Prostate gland (tissue), 2 donors: Measurements from ENCODE around the gene PRDM10. TPM values are rescaled to one million over a fixed set of nuclear protein-coding genes. Genes with fewer than 3 reads are reported as not detected.

Experiments used
- DNase-seq: peaks from one replicate; pipeline ENCODE4 v3.0.0-alpha.2; 2019; ENCODE audit warnings: low spot score
- H3K27ac ChIP-seq, 2 donors: fragments of 200-600 bp; sonication (generic); 2 replicates each; pipeline ENCODE4 v1.5.1; 2017 to 2019
- H3K27me3 ChIP-seq: fragments of 200-600 bp; sonication (generic); replicated peaks from 2 replicates; pipeline ENCODE4 v1.5.1; 2019; ENCODE audit not compliant: insufficient read depth
- H3K36me3 ChIP-seq, 2 donors: fragments of 200-600 bp; sonication (generic); 1 replicate in 1 of 2; 2 replicates in 1 of 2; pipeline versions ENCODE4 v1.5.1 to v1.8.1; 2017 to 2019
- H3K4me1 ChIP-seq: fragments of 200-600 bp; sonication (generic); replicated peaks from 2 replicates; pipeline ENCODE4 v1.5.1; 2019
- H3K4me3 ChIP-seq, 2 donors: fragments of 200-600 bp; sonication (generic); 2 replicates each; pipeline ENCODE4 v1.5.1; 2017 to 2019
- H3K9me3 ChIP-seq: fragments of 200-600 bp; sonication (generic); 2 replicates; pipeline ENCODE4 v1.5.1; 2017
- CTCF ChIP-seq, 4 experiments: fragments of 200-600 bp in 2 of 4; fragments of 450-650 bp in 2 of 4; sonication (generic) in 2 of 4; IDR thresholded peaks; 1 replicate in 3 of 4; 2 replicates in 1 of 4; pipeline ENCODE4 v1.5.1; 2016 to 2019; ENCODE audit warnings: antibody characterized with exemption in 4 of 4, mild to moderate bottlenecking in 2 of 4, moderate library complexity in 2 of 4
- POLR2A ChIP-seq: fragments of 450-650 bp; IDR thresholded peaks from one replicate; pipeline ENCODE4 v1.6.1; 2016; ENCODE audit warnings: antibody characterized with exemption, mild to moderate bottlenecking
- POLR2AphosphoS5 ChIP-seq: sonication (generic); formaldehyde crosslinking; IDR thresholded peaks from one replicate; pipeline ENCODE4 v1.6.1; 2017; ENCODE audit warnings: antibody characterized with exemption
- WGBS: methylation state at CpG from one replicate; pipeline ENCODE4 v1.1.5; 2018; 5-methylcytosine and 5-hydroxymethylcytosine counted together
- intact Hi-C: fragments of 100-400 bp; cut with DNase I; formaldehyde crosslinking; loops from one replicate; pipeline ENCODE4 v1.14.2; 2022
- total RNA-seq, 2 donors: library from RNA; depleted of rRNA; stranded (reverse); fragments of >200 nt; gene quantifications; one replicate each; pipeline ENCODE4 v1.1.0, GENCODE V29; 2016

The PRDM10 gene
- total RNA-seq, 2 donors from 2014 or later, result 7.0 to 7.7 TPM

- intact Hi-C loops, result no loop called here
- WGBS, result 98% methylated on average over 3 of the region's 3 CpGs
- Histone ChIP-seq H3K36me3 (no peaks in the 10 kb centered on the region), H3K4me3 (no peak overlapping the region), H3K4me1 (no peaks in the 10 kb centered on the region), H3K27me3 (no peaks in the 10 kb centered on the region), H3K27ac (no peak overlapping the region), H3K9me3 (no peaks in the 10 kb centered on the region)
- no peak for DNase-seq
- no peak for TF ChIP-seq POLR2A
- no peak for TF ChIP-seq POLR2AphosphoS5
- TF ChIP-seq CTCF (IDR thresholded peaks at IDR 0.05), result no peak
Measured at GRCh38 chr11:129987950-129988349, 14.7 kb downstream of the PRDM10 start.

DNA sequence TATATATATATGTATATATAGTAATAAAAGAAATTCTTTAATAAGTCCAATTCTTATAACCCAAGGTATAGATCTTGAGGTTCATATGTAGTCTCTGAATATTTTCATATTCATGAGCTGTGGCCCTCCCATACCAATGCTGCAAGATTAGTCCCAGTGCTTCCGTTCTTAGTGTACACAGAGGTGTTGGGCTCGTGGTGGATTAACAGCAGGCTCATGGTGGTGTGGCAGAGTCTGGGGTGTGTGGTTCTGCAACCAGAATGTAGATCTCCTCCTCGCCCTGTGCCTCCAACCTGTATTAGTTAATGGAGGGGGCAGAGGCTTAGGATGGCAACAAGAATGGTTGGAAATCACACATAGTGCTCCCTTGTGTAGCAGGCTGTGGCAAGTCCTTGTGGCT is 16.8 kb downstream of the PRDM10 start:
- DNase-seq, result no peak
- H3K27me3 ChIP-seq, result no peaks in the 10 kb centered on the region
- H3K36me3 ChIP-seq, result no peaks in the 10 kb centered on the region
- no peaks in the 10 kb centered on the region for H3K9me3 ChIP-seq
- H3K27ac ChIP-seq, result no peak overlapping the region
- TF ChIP-seq POLR2A, result no peak
- no peak for TF ChIP-seq POLR2AphosphoS5
- no peak for TF ChIP-seq CTCF (IDR thresholded peaks at IDR 0.05)
- intact Hi-C loops, result no loop called here
- H3K4me3 ChIP-seq, result no peak overlapping the region
- 96% methylated on average over 3 of the region's 3 CpGs for WGBS
- no peaks in the 10 kb centered on the region for H3K4me1 ChIP-seq

DNA sequence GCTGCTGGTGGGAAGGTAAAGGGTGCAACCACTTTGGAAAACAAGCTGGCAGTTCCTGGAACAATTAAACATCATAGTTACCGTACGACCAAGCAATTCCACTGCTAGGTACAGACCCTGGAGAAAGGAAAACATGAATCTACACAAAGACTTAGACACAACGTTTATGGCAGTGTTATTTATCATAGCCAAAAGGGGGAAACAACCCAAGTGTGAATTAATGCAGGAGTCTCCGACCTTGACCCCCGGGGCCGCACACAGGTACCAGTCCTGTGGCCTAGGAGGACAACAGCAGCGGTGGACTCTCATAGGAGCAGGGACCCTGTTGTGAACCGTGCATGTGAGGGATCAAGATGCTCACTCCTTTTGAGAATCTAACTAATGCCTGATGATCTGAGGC is 22.5 kb downstream of the PRDM10 start:
- Histone ChIP-seq H3K27me3 (no peaks in the 10 kb centered on the region), H3K4me1 (no peaks in the 10 kb centered on the region), H3K36me3 (no peaks in the 10 kb centered on the region), H3K4me3 (no peak overlapping the region), H3K27ac (no peak overlapping the region), H3K9me3 (no peaks in the 10 kb centered on the region)
- 83% methylated on average over 8 of the region's 8 CpGs for WGBS
- intact Hi-C loops, result no loop called here
- TF ChIP-seq POLR2AphosphoS5 (no peak), POLR2A (no peak), CTCF (IDR thresholded peaks at IDR 0.05) (no peak)
- no peak for DNase-seq

DNA sequence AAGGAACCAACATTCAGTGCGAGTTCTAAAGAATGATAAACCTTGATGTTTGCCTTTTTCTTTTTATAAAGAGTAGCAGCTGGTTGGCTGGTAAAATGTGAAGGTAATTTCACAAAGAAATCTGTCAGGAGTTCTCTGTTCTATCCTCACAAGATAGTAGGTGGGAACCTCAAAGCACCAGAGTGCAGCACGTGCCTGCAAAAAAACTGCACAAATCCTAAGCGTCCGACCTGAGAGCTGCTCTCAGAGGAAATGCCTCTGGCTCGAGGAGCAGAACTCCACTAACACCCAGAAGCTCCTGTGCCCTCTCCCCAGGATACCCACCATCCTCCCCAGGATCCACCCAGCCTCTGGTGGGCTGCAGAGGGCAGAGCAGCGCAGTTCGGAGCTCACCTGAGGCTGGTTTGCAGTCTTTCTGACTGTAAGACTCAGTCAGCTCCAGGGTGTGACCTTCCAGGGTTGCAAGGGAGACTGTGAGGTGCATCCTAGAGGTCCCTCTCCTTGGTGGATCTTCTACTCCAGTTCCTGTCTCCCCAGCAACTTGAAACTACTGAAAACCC is 23.5 kb downstream of the PRDM10 start:
- H3K27ac ChIP-seq, result no peak overlapping the region
- no peak for TF ChIP-seq POLR2AphosphoS5
- no peak for TF ChIP-seq POLR2A
- TF ChIP-seq CTCF (IDR thresholded peaks at IDR 0.05), result no peak
- no peaks in the 10 kb centered on the region for H3K4me1 ChIP-seq
- H3K27me3 ChIP-seq, result no peaks in the 10 kb centered on the region
- H3K9me3 ChIP-seq, result no peaks in the 10 kb centered on the region
- no peak overlapping the region for H3K4me3 ChIP-seq
- no peak for DNase-seq
- 65% methylated on average over 7 of the region's 7 CpGs for WGBS
- no peaks in the 10 kb centered on the region for H3K36me3 ChIP-seq
- intact Hi-C loops, result no loop called here

DNA sequence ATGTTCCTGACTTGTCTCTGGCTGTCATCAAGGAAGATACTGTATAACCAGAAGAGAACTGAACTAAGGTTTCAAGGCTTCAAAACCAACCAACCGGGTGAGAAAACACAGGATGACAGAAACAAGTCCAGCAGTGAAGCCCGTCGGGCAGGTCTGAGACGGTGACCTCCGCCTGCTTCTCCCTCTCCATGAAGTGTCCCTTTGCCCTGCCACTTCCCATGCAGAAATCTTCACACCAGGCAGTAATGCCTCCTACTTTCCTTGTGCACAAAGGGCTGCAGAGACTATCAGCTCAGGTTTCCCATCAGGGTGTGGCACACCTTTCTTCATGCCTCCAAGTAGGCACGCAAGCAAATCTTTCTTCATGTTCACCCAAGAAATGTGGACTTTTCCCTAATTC is 24.2 kb downstream of the PRDM10 start:
- H3K27ac ChIP-seq, result no peak overlapping the region
- no peak for TF ChIP-seq POLR2AphosphoS5
- no peak for TF ChIP-seq CTCF (IDR thresholded peaks at IDR 0.05)
- TF ChIP-seq POLR2A, result no peak
- H3K27me3 ChIP-seq, result no peaks in the 10 kb centered on the region
- WGBS, result 92% methylated on average over 6 of the region's 6 CpGs
- H3K4me3 ChIP-seq, result no peak overlapping the region
- no peaks in the 10 kb centered on the region for H3K4me1 ChIP-seq
- intact Hi-C loops, result no loop called here
- H3K9me3 ChIP-seq, result no peaks in the 10 kb centered on the region
- no peak for DNase-seq
- no peaks in the 10 kb centered on the region for H3K36me3 ChIP-seq
